GM23338 (cell line): ENCODE data around the gene PLA2G5. TPM values are rescaled to one million over a fixed set of nuclear protein-coding genes. Genes with fewer than 3 reads are reported as not detected.

Source experiments
- ATAC-seq: fragments of 200-7000 bp; cut with Tn5 transposase; 3 replicates; pipeline ENCODE4 v1.9.1; 2020
- DNase-seq: peaks from one replicate; pipeline ENCODE4 v3.0.0-alpha.2; 2015; ENCODE audit warnings: low spot score
- H2AFZ ChIP-seq: fragments of 200-600 bp; sonication (generic); 2 replicates; pipeline ENCODE4 v1.8.0; 2016; ENCODE audit warnings: antibody characterized with exemption, mild to moderate bottlenecking, moderate library complexity
- H3F3A ChIP-seq: fragments of 200-600 bp; sonication (generic); replicated peaks from 2 replicates; pipeline ENCODE4 v1.8.0; 2017; ENCODE audit warnings: antibody characterized with exemption, mixed run types, low read depth
- H3K27ac ChIP-seq: fragments of 200-600 bp; sonication (generic); 2 replicates; pipeline ENCODE4 v1.6.1; 2016; ENCODE audit warnings: low read depth
- H3K27me3 ChIP-seq: fragments of 200-600 bp; sonication (generic); 2 replicates; pipeline ENCODE4 v1.8.0; 2016; ENCODE audit warnings: mild to moderate bottlenecking, mixed run types, moderate library complexity; ENCODE audit not compliant: insufficient read depth
- H3K36me3 ChIP-seq: fragments of 200-600 bp; sonication (generic); 2 replicates; pipeline ENCODE4 v1.8.0; 2016; ENCODE audit warnings: mild to moderate bottlenecking; ENCODE audit not compliant: insufficient read depth
- H3K4me1 ChIP-seq: fragments of 200-600 bp; sonication (generic); 2 replicates; pipeline ENCODE4 v1.8.0; 2016; ENCODE audit warnings: mild to moderate bottlenecking, moderate library complexity; ENCODE audit not compliant: insufficient read depth
- H3K4me2 ChIP-seq: fragments of 200-600 bp; sonication (generic); 2 replicates; pipeline ENCODE4 v1.7.1; 2017; ENCODE audit warnings: mixed run types
- H3K4me3 ChIP-seq: fragments of 200-600 bp; sonication (generic); 2 replicates; pipeline ENCODE4 v1.6.1; 2016; ENCODE audit warnings: mixed run types
- H3K79me2 ChIP-seq: fragments of 200-600 bp; sonication (generic); replicated peaks from 2 replicates; pipeline ENCODE4 v1.8.0; 2017; ENCODE audit warnings: mild to moderate bottlenecking; ENCODE audit not compliant: insufficient read depth
- H3K9me2 ChIP-seq: fragments of 200-600 bp; sonication (generic); 2 replicates; pipeline ENCODE4 v1.8.0; 2017; ENCODE audit not compliant: insufficient read depth
- H4K20me1 ChIP-seq: fragments of 200-600 bp; sonication (generic); replicated peaks from 2 replicates; pipeline ENCODE4 v1.8.0; 2017; ENCODE audit warnings: mild to moderate bottlenecking; ENCODE audit not compliant: insufficient read depth
- H3K27ac Mint-ChIP-seq: 2 replicates; pipeline ENCODE4 v1.8.0; 2020; ENCODE audit warnings: inconsistent platforms, mild to moderate bottlenecking, moderate library complexity, mixed read lengths
- H3K27me3 Mint-ChIP-seq: 3 replicates; pipeline ENCODE4 v1.8.0; 2022; ENCODE audit warnings: low read depth, mild to moderate bottlenecking, moderate library complexity, mixed read lengths, inconsistent platforms; ENCODE audit not compliant: insufficient read depth, poor library complexity
- H3K36me3 Mint-ChIP-seq: 3 replicates; pipeline ENCODE4 v1.8.0; 2021; ENCODE audit warnings: low read depth, mild to moderate bottlenecking, inconsistent platforms, moderate library complexity, mixed read lengths
- H3K4me1 Mint-ChIP-seq: 3 replicates; pipeline ENCODE4 v1.8.0; 2020; ENCODE audit warnings: mild to moderate bottlenecking, inconsistent platforms, mixed read lengths
- H3K4me3 Mint-ChIP-seq: 3 replicates; pipeline ENCODE4 v1.8.0; 2021; ENCODE audit warnings: moderate library complexity, mild to moderate bottlenecking, inconsistent platforms, mixed read lengths
- H3K9me3 Mint-ChIP-seq: 3 replicates; pipeline ENCODE4 v1.8.0; 2020; ENCODE audit warnings: moderate library complexity, mild to moderate bottlenecking, inconsistent platforms, mixed read lengths
- CREB1 ChIP-seq: fragments of 250-450 bp; sonication (Bioruptor Pico); IDR thresholded peaks from 2 replicates; pipeline ENCODE4 v1.5.0; 2020; ENCODE audit warnings: low read depth, mild to moderate bottlenecking, moderate library complexity
- EZH2 ChIP-seq: fragments of 200-600 bp; sonication (generic); IDR thresholded peaks from one replicate; pipeline ENCODE4 v1.8.0; 2017; ENCODE audit warnings: antibody characterized with exemption, mild to moderate bottlenecking, low read depth; ENCODE audit not compliant: unreplicated experiment
- JUNB ChIP-seq: IDR thresholded peaks from one replicate; pipeline ENCODE4 v1.6.1; 2016; ENCODE audit warnings: antibody characterized with exemption; ENCODE audit not compliant: unreplicated experiment
- POLR2AphosphoS5 ChIP-seq: IDR thresholded peaks from 2 replicates; pipeline ENCODE4 v1.6.1; 2016; ENCODE audit warnings: antibody characterized with exemption, low read depth
- STAT1 ChIP-seq: IDR thresholded peaks from one replicate; pipeline ENCODE4 v1.6.1; 2016; ENCODE audit warnings: antibody characterized with exemption; ENCODE audit not compliant: unreplicated experiment
- ZNF114 ChIP-seq: fragments of 250-450 bp; sonication (Bioruptor Pico); IDR thresholded peaks from 2 replicates; pipeline ENCODE4 v1.5.0; 2020; ENCODE audit warnings: mild to moderate bottlenecking, moderate library complexity
- ZNF331 ChIP-seq: fragments of 250-450 bp; sonication (Bioruptor Pico); IDR thresholded peaks from 2 replicates; pipeline ENCODE4 v1.5.0; 2020; ENCODE audit warnings: low read depth, mild to moderate bottlenecking, moderate library complexity
- ZNF462 ChIP-seq: fragments of 250-450 bp; sonication (Bioruptor Pico); IDR thresholded peaks from 2 replicates; pipeline ENCODE4 v1.5.0; 2020; ENCODE audit warnings: mild to moderate bottlenecking, moderate library complexity
- polyA plus RNA-seq: library from polyadenylated mRNA; unstranded; fragments of >200 nt; fragmentation: Nextera tagmentation; extraction: Ambion mirVana; gene quantifications from 2 replicates; pipeline ENCODE4 v1.2.1, GENCODE V29; 2016
- total RNA-seq: library from RNA; depleted of rRNA; stranded (reverse); fragments of >200 nt; shearing (Covaris generic); gene quantifications from 2 replicates; pipeline ENCODE4 v1.2.3, GENCODE V29; 2014
- TF ChIP-seq, protein P1 (sequence below), 2 experiments: fragments of 200-600 bp in 1 of 2; sonication (generic) in 1 of 2; conservative IDR thresholded peaks; 2 replicates each; pipeline versions ENCODE4 v1.5.1 to v1.6.1; 2016 to 2017; ENCODE audit warnings: antibody characterized with exemption in 2 of 2, low read depth in 2 of 2, mild to moderate bottlenecking in 2 of 2, moderate library complexity in 1 of 2

The PLA2G5 gene
- total and polyA plus RNA-seq, 2 experiments from 2014 or later, result not detected

DNA sequence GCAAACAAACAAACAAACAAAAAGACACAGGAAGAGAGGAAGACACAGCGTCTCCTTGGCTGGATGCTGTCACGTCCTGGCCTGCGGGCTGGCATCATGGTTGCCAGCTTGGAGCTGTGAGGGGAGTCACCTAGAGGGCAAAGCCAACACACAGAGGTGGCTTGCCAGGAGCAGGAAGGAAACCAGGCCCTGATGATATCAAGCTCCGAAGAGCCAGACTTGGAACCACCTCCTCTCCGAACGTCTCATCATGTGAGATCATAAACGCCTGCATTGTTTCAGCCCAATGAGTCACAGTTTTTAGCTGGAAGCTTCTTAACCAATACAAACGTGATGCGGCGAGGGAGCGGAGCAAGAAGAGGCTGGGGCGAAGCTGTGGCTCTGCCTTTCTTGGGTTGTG, 40.7 kb downstream of the PLA2G5 start:
- H4K20me1 ChIP-seq, result no peaks in the 10 kb centered on the region
- H3K4me3 Mint-ChIP-seq, result no peak overlapping the region
- H3K36me3 Mint-ChIP-seq, result no peaks in the 10 kb centered on the region
- ATAC-seq (no peak), DNase-seq (no peak)
- H3K27me3 Mint-ChIP-seq, result peaks cover 4% of the 10 kb centered on the region
- H3K4me1 ChIP-seq, result no peaks in the 10 kb centered on the region
- H3K4me2 ChIP-seq, result no peak overlapping the region
- H3K79me2 ChIP-seq, result no peaks in the 10 kb centered on the region
- no peaks in the 10 kb centered on the region for H3K27me3 ChIP-seq
- peak overlapping the region; percentile 78; the same call in 1 of the 2 replicates for H2AFZ ChIP-seq
- no peaks in the 10 kb centered on the region for H3K36me3 ChIP-seq
- peaks cover 18% of the 10 kb centered on the region for H3K4me1 Mint-ChIP-seq
- H3K9me3 Mint-ChIP-seq, result peaks cover 9% of the 10 kb centered on the region; the same call in 2 of the 3 replicates
- no peaks in the 10 kb centered on the region; the same call in 1 of the 2 replicates for H3K9me2 ChIP-seq
- TF ChIP-seq CREB1 (no peak), ZNF331 (no peak), EZH2 (no peak), STAT1 (no peak), ZNF114 (CRISPR knock-in tag) (no peak)
- TF ChIP-seq, protein P1, sequence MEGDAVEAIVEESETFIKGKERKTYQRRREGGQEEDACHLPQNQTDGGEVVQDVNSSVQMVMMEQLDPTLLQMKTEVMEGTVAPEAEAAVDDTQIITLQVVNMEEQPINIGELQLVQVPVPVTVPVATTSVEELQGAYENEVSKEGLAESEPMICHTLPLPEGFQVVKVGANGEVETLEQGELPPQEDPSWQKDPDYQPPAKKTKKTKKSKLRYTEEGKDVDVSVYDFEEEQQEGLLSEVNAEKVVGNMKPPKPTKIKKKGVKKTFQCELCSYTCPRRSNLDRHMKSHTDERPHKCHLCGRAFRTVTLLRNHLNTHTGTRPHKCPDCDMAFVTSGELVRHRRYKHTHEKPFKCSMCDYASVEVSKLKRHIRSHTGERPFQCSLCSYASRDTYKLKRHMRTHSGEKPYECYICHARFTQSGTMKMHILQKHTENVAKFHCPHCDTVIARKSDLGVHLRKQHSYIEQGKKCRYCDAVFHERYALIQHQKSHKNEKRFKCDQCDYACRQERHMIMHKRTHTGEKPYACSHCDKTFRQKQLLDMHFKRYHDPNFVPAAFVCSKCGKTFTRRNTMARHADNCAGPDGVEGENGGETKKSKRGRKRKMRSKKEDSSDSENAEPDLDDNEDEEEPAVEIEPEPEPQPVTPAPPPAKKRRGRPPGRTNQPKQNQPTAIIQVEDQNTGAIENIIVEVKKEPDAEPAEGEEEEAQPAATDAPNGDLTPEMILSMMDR (conservative IDR thresholded peaks at IDR 0.05; ENCODE audit: low read depth in 2 of 2), result no peak
- H3K27ac Mint-ChIP-seq, result no peak overlapping the region
- no peak overlapping the region for H3K27ac ChIP-seq
- H3K4me3 ChIP-seq, result no peak overlapping the region
- H3F3A ChIP-seq, result no peaks in the 10 kb centered on the region

GRCh38 chr1:20111452-20111851, 41.5 kb downstream of the PLA2G5 start:
- H3K36me3 ChIP-seq, result no peaks in the 10 kb centered on the region
- no peaks in the 10 kb centered on the region for H3K4me1 ChIP-seq
- Mint-ChIP-seq H3K27me3 (peaks cover 4% of the 10 kb centered on the region), H3K4me1 (peaks cover 18% of the 10 kb centered on the region), H3K4me3 (no peak overlapping the region), H3K36me3 (no peaks in the 10 kb centered on the region), H3K27ac (no peak overlapping the region), H3K9me3 (peaks cover 5% of the 10 kb centered on the region; the same call in 1 of the 3 replicates)
- no peak overlapping the region for H2AFZ ChIP-seq
- H3K9me2 ChIP-seq, result no peaks in the 10 kb centered on the region; the same call in 1 of the 2 replicates
- H3K79me2 ChIP-seq, result no peaks in the 10 kb centered on the region
- H3K27ac ChIP-seq, result no peak overlapping the region
- H3F3A ChIP-seq, result no peaks in the 10 kb centered on the region
- no peak overlapping the region for H3K4me3 ChIP-seq
- H3K27me3 ChIP-seq, result no peaks in the 10 kb centered on the region
- H3K4me2 ChIP-seq, result no peak overlapping the region
- no peaks in the 10 kb centered on the region for H4K20me1 ChIP-seq
- DNase-seq (no peak), ATAC-seq (no peak)
- TF ChIP-seq ZNF331 (no peak), JUNB (no peak), POLR2AphosphoS5 (no peak), EZH2 (no peak), ZNF462 (CRISPR knock-in tag) (no peak)
- TF ChIP-seq, protein P1 (conservative IDR thresholded peaks at IDR 0.05; ENCODE audit: low read depth in 2 of 2), result no peak
